ENCODE results near the gene SDSL.

- TF ChIP-seq CTCF (conservative IDR thresholded peaks at IDR 0.05), result no peak
- TF ChIP-seq ZFX (IDR thresholded peaks at IDR 0.05), result no peak
These were observed 7.6 kb upstream of the SDSL start for GRCh38 chr12:113414519-113415038.
